H1 (cell line): ENCODE data around the gene PAGE2B. TPM values are rescaled to one million over a fixed set of nuclear protein-coding genes. Genes with fewer than 3 reads are reported as not detected.

Source experiments
- CTCF ChIA-PET: fragments of 300-600 bp; sonication (Branson Sonifier 250); formaldehyde crosslinking; loops from one replicate; lab custom pipeline; 2021; ENCODE audit not compliant: partially characterized antibody; lab: Charles Lee
- POLR2A ChIA-PET: fragments of 300-600 bp; sonication (Branson Sonifier 250); formaldehyde crosslinking; loops from one replicate; lab custom pipeline; 2021; ENCODE audit warnings: inconsistent platforms; ENCODE audit not compliant: partially characterized antibody; lab: Charles Lee
- DNase-seq, 2 experiments: peaks; one replicate each; pipeline versions ENCODE4 v3.0.0 to v3.0.0-alpha.2; 2010 to 2022; ENCODE audit warnings: low spot score in 2 of 2, low read depth in 1 of 2, mixed read lengths in 1 of 2
- FAIRE-seq: peaks from 2 replicates; lab custom pipeline; 2011; peaks lifted over from hg19 to GRCh38; lab: Jason Lieb, UNC
- H2AFZ ChIP-seq: 2 replicates; pipeline ENCODE4 v1.8.1; 2012; ENCODE audit warnings: low read length, inconsistent platforms
- H2AK5ac ChIP-seq: 2 replicates; pipeline ENCODE4 v1.6.1; 2013; ENCODE audit warnings: low read depth, low read length
- H2BK120ac ChIP-seq: replicated peaks from 2 replicates; pipeline ENCODE3; 2013; ENCODE audit warnings: low read depth, low read length, inconsistent platforms
- H2BK12ac ChIP-seq: 2 replicates; pipeline ENCODE4 v1.6.1; 2013; ENCODE audit warnings: low read depth, low read length
- H2BK15ac ChIP-seq: 2 replicates; pipeline ENCODE4 v1.6.1; 2013; ENCODE audit warnings: low read length
- H2BK20ac ChIP-seq: 2 replicates; pipeline ENCODE4 v1.6.1; 2013; ENCODE audit warnings: low read length
- H2BK5ac ChIP-seq: 2 replicates; pipeline ENCODE4 v1.6.1; 2013; ENCODE audit warnings: low read depth, low read length
- H3K14ac ChIP-seq: 2 replicates; pipeline ENCODE4 v1.6.1; 2013; ENCODE audit warnings: inconsistent platforms; ENCODE audit not compliant: insufficient read length
- H3K18ac ChIP-seq: 2 replicates; pipeline ENCODE4 v1.6.1; 2013; ENCODE audit warnings: low read length; ENCODE audit errors: extremely low read depth
- H3K23ac ChIP-seq: 2 replicates; pipeline ENCODE4 v1.6.1; 2013; ENCODE audit warnings: inconsistent platforms; ENCODE audit not compliant: insufficient read length
- H3K23me2 ChIP-seq: 2 replicates; pipeline ENCODE4 v1.6.1; 2013; ENCODE audit warnings: low read depth, low read length
- H3K27ac ChIP-seq: 2 replicates; pipeline ENCODE4 v1.6.1; 2011; ENCODE audit warnings: low read depth, low read length, inconsistent platforms
- H3K27me3 ChIP-seq, 4 experiments: replicated peaks in 1 of 4; 1 replicate in 1 of 4; 2 replicates in 3 of 4; pipeline versions ENCODE4 v1.6.1 to v1.8.1; 2011 to 2013; ENCODE audit warnings: low read length in 3 of 4, mild to moderate bottlenecking in 3 of 4, inconsistent platforms in 2 of 4, mixed read lengths in 2 of 4, moderate library complexity in 1 of 4; ENCODE audit not compliant: control insufficient read depth in 3 of 4, insufficient read depth in 3 of 4; ENCODE audit errors: extremely low read depth in 1 of 4
- H3K36me3 ChIP-seq, 4 experiments: 2 replicates each; pipeline versions ENCODE4 v1.6.1 to v1.8.1; 2011 to 2013; ENCODE audit warnings: mild to moderate bottlenecking in 4 of 4, low read length in 3 of 4, moderate library complexity in 2 of 4, control low read depth in 1 of 4, inconsistent platforms in 1 of 4; ENCODE audit not compliant: insufficient read depth in 4 of 4, control insufficient read depth in 2 of 4
- H3K4ac ChIP-seq: replicated peaks from 2 replicates; pipeline ENCODE3; 2013; ENCODE audit warnings: low read length, low read depth, mixed read lengths, inconsistent platforms; ENCODE audit not compliant: insufficient read length
- H3K4me1 ChIP-seq, 4 experiments: replicated peaks in 1 of 4; 1 replicate in 1 of 4; 2 replicates in 3 of 4; pipeline versions ENCODE4 v1.6.1 to v1.8.1; 2011 to 2013; ENCODE audit warnings: low read length in 3 of 4, inconsistent platforms in 2 of 4, mixed read lengths in 1 of 4; ENCODE audit not compliant: insufficient read depth in 4 of 4, control insufficient read depth in 3 of 4
- H3K4me2 ChIP-seq, 2 experiments: 2 replicates each; pipeline versions ENCODE4 v1.6.1 to v1.8.1; 2011 to 2013; ENCODE audit warnings: low read depth in 2 of 2, low read length in 2 of 2, control low read depth in 1 of 2, inconsistent platforms in 1 of 2, mild to moderate bottlenecking in 1 of 2; ENCODE audit not compliant: insufficient read depth in 1 of 2
- H3K4me3 ChIP-seq, 4 experiments: fragments of 200-600, 300-600 bp in 1 of 4; sonication (generic), shearing (Covaris generic), sonication (Bioruptor Twin) in 1 of 4; 2 replicates each; pipeline versions ENCODE4 v1.5.1 to v1.8.1; 2011 to 2016; ENCODE audit warnings: low read length in 4 of 4, low read depth in 3 of 4, control low read depth in 2 of 4, inconsistent platforms in 2 of 4, mild to moderate bottlenecking in 2 of 4, mixed read lengths in 1 of 4, moderate library complexity in 1 of 4; ENCODE audit not compliant: insufficient read depth in 2 of 4; ENCODE audit errors: extremely low read depth in 1 of 4
- H3K56ac ChIP-seq: replicated peaks from 2 replicates; pipeline ENCODE3; 2013; ENCODE audit warnings: low read depth, mild to moderate bottlenecking, mixed read lengths, low read length, inconsistent platforms; ENCODE audit not compliant: insufficient read length
- H3K79me1 ChIP-seq: 2 replicates; pipeline ENCODE4 v1.6.1; 2013; ENCODE audit warnings: low read depth, low read length, control low read depth
- H3K79me2 ChIP-seq, 2 experiments: 2 replicates each; pipeline versions ENCODE4 v1.6.1 to v1.8.1; 2012 to 2013; ENCODE audit warnings: low read length in 2 of 2, mild to moderate bottlenecking in 2 of 2, inconsistent platforms in 1 of 2; ENCODE audit not compliant: insufficient read depth in 2 of 2, control insufficient read depth in 1 of 2
- H3K9ac ChIP-seq, 4 experiments: replicated peaks in 1 of 4; 1 replicate in 1 of 4; 2 replicates in 3 of 4; pipeline versions ENCODE4 v1.6.1 to v1.8.1; 2011 to 2013; ENCODE audit warnings: low read depth in 3 of 4, low read length in 3 of 4, control low read depth in 2 of 4, mild to moderate bottlenecking in 2 of 4, moderate library complexity in 2 of 4, inconsistent platforms in 1 of 4; ENCODE audit errors: extremely low read depth in 1 of 4
- H3K9me3 ChIP-seq, 2 experiments: 2 replicates each; pipeline versions ENCODE4 v1.6.1 to v1.8.1; 2012 to 2013; ENCODE audit warnings: mild to moderate bottlenecking in 2 of 2, moderate library complexity in 2 of 2, control low read depth in 1 of 2, inconsistent platforms in 1 of 2, low read depth in 1 of 2, low read length in 1 of 2, mixed read lengths in 1 of 2; ENCODE audit not compliant: insufficient read depth in 2 of 2
- H4K20me1 ChIP-seq, 2 experiments: replicated peaks in 1 of 2; 2 replicates each; pipeline versions ENCODE3 to v1.8.1; 2011 to 2013; ENCODE audit warnings: inconsistent platforms in 2 of 2, low read length in 2 of 2, mild to moderate bottlenecking in 1 of 2; ENCODE audit not compliant: insufficient read depth in 2 of 2, control insufficient read depth in 1 of 2
- H4K5ac ChIP-seq: 2 replicates; pipeline ENCODE4 v1.6.1; 2013; ENCODE audit warnings: low read length, low read depth, mixed read lengths, inconsistent platforms; ENCODE audit not compliant: insufficient read length
- H4K8ac ChIP-seq: 2 replicates; pipeline ENCODE4 v1.8.0; 2013; ENCODE audit warnings: mild to moderate bottlenecking, moderate library complexity, low read length, inconsistent platforms; ENCODE audit not compliant: insufficient read depth; ENCODE audit errors: extremely low read depth
- H4K91ac ChIP-seq: replicated peaks from 2 replicates; pipeline ENCODE3; 2013; ENCODE audit warnings: low read length, mixed read lengths, inconsistent platforms; ENCODE audit not compliant: insufficient read length
- BRCA1 ChIP-seq: IDR thresholded peaks from 2 replicates; pipeline ENCODE4 v1.6.1; 2012; ENCODE audit warnings: low read depth, low read length, improper control_type of control experiment
- CBX5 ChIP-seq: fragments of 300-800, 300-1000 bp; sonication (generic); IDR thresholded peaks from 2 replicates; pipeline ENCODE4 v1.7.1; 2016; ENCODE audit warnings: antibody characterized with exemption, low read length, low read depth
- EGR1 ChIP-seq: IDR thresholded peaks from 2 replicates; pipeline ENCODE4 v1.6.1; 2011; ENCODE audit warnings: low read depth, low read length, borderline replicate concordance
- EZH2 ChIP-seq: fragments of 200-600 bp; sonication (generic); IDR thresholded peaks from 2 replicates; pipeline ENCODE4 v1.7.1; 2012; ENCODE audit warnings: low read depth, mild to moderate bottlenecking, moderate library complexity, low read length, inconsistent platforms; ENCODE audit not compliant: severe bottlenecking
- GABPA ChIP-seq: IDR thresholded peaks from 2 replicates; pipeline ENCODE4 v1.6.1; 2011; ENCODE audit warnings: mild to moderate bottlenecking, low read length, moderate library complexity, borderline replicate concordance; ENCODE audit not compliant: insufficient read depth
- KDM4A ChIP-seq: IDR thresholded peaks from one replicate; pipeline ENCODE4 v1.7.1; 2012; ENCODE audit warnings: low read depth, mild to moderate bottlenecking, moderate library complexity, low read length, inconsistent platforms; ENCODE audit not compliant: severe bottlenecking
- POLR2A ChIP-seq, 2 experiments: IDR thresholded peaks; 1 replicate in 1 of 2; 2 replicates in 1 of 2; pipeline ENCODE4 v1.6.1; 2011; ENCODE audit warnings: low read depth in 2 of 2, low read length in 2 of 2, mild to moderate bottlenecking in 2 of 2; ENCODE audit errors: control extremely low read depth in 1 of 2
- RFX5 ChIP-seq: IDR thresholded peaks from 2 replicates; pipeline ENCODE4 v1.6.1; 2011; ENCODE audit warnings: low read depth, low read length, improper control_type of control experiment, borderline replicate concordance
- RNF2 ChIP-seq: fragments of 200-900, 300-1000 bp; sonication (generic); IDR thresholded peaks from 2 replicates; pipeline ENCODE4 v1.7.1; 2016; ENCODE audit warnings: borderline replicate concordance, low read depth, mild to moderate bottlenecking, antibody characterized with exemption, low read length; ENCODE audit not compliant: poor library complexity, severe bottlenecking; ENCODE audit errors: missing control alignments
- SP1 ChIP-seq: IDR thresholded peaks from 2 replicates; pipeline ENCODE4 v1.6.1; 2011; ENCODE audit warnings: low read depth, low read length
- YY1 ChIP-seq: IDR thresholded peaks from 2 replicates; pipeline ENCODE4 v1.6.1; 2011; ENCODE audit warnings: low read depth, mild to moderate bottlenecking, low read length
- WGBS, 2 experiments: shearing (Covaris generic) in 1 of 2; methylation state at CpG; one replicate each; pipeline versions ENCODE4 v1.1.6 to v1.1.7; 2013 to 2015; ENCODE audit warnings: low lambda C conversion rate in 2 of 2, mixed read lengths in 2 of 2, inconsistent platforms in 1 of 2, low coverage in 1 of 2, missing lambda C conversion rate in 1 of 2; ENCODE audit not compliant: insufficient replicate concordance in 2 of 2, insufficient coverage in 1 of 2, insufficient read length in 1 of 2; ENCODE audit errors: extremely low coverage in 1 of 2, missing lambda C conversion rate in 1 of 2; 5-methylcytosine and 5-hydroxymethylcytosine counted together
- long read RNA-seq, 2 experiments: library from RNA in 1 of 2; library from capped mRNA in 1 of 2; stranded (forward); transcript quantifications; one replicate each; pipeline ENCODE4 v2.0.0, GENCODE V29; 2021; ENCODE audit warnings: inconsistent platforms in 1 of 2
- polyA minus RNA-seq, 3 experiments: library from RNA; depleted of rRNA, polyadenylated mRNA; stranded (reverse); fragments of >200 nt; gene quantifications; 1 replicate in 2 of 3; 2 replicates in 1 of 3; pipeline ENCODE4 v1.2.3, GENCODE V29; 2011
- polyA plus RNA-seq, 7 experiments: library from polyadenylated mRNA; depleted of rRNA in 3 of 7; stranded (reverse) in 5 of 7; unstranded in 2 of 7; fragments of >200 nt in 5 of 7; fragments of 200-250 nt in 2 of 7; gene quantifications; 1 replicate in 5 of 7; 2 replicates in 1 of 7; 4 replicates in 1 of 7; pipeline versions ENCODE4 v1.2.1 to v1.2.3, GENCODE V29; 2011 to 2013; ENCODE audit warnings: missing spikeins in 2 of 7, mixed read lengths in 2 of 7
- total RNA-seq: library from RNA; stranded (reverse); fragmentation: NEBNext Ultra II Directional; extraction: Animal tissue kit (Norgen Biotek cat#: 25700); gene quantifications from 2 replicates; pipeline ENCODE4 v1.2.1, GENCODE V29; 2021

The PAGE2B gene, protein sequence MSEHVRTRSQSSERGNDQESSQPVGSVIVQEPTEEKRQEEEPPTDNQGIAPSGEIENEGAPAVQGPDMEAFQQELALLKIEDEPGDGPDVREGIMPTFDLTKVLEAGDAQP
- not detected in 2 replicates for total RNA-seq
- not detected in 2 replicates for polyA plus RNA-seq (2011; rRNA removed)
- polyA plus RNA-seq (2011; cell fraction: cytosol; rRNA removed): not detected
- polyA plus RNA-seq (2011; cell fraction: nucleus; rRNA removed): not detected
- 0.48 TPM in 1 of 4 replicates, not detected in the others for polyA plus RNA-seq (2012, experiment 1 of 2)
- not detected for polyA plus RNA-seq (2012, experiment 2 of 2)
- 0.36 TPM for polyA plus RNA-seq (2013, experiment 1 of 2)
- polyA plus RNA-seq (2013, experiment 2 of 2): 0.39 TPM
- polyA minus RNA-seq (2011; rRNA and poly(A)+ RNA removed): not detected in 2 replicates
- not detected for polyA minus RNA-seq (2011; cell fraction: cytosol; rRNA and poly(A)+ RNA removed)
- polyA minus RNA-seq (2011; cell fraction: nucleus; rRNA and poly(A)+ RNA removed): not detected
- long read RNA-seq, experiment 1: 0 reads
- long read RNA-seq, experiment 2: 0 reads

GRCh38 chrX:55074851-55075467, at the start of gene PAGE2B:
Gene PAGE2B, plus strand, starts transcription at chrX:55075030. Its CDS starts 1,012 bp downstream, at chrX:55076042.
- no peak within 1 kb of the TSS for H3K4me3 ChIP-seq
- no peak within 1 kb of the TSS for H2BK12ac ChIP-seq
- no peak within 1 kb of the TSS for H3K9ac ChIP-seq
- H3K36me3 ChIP-seq: no peaks in the 10 kb centered on the region
- ChIA-PET POLR2A (no interaction called here), CTCF (no interaction called here)
- no peak within 1 kb of the TSS for H3K14ac ChIP-seq
- no peak within 1 kb of the TSS for H3K4me2 ChIP-seq
- H4K91ac ChIP-seq: no peak within 1 kb of the TSS
- no peaks in the 10 kb centered on the region for H3K23me2 ChIP-seq
- H3K56ac ChIP-seq: no peak within 1 kb of the TSS
- peaks cover 0 to 9% of the 10 kb centered on the region in 2 experiments; a peak in 2 of 4 replicates for H3K9me3 ChIP-seq
- no peak within 1 kb of the TSS for H2AFZ ChIP-seq
- no peaks in the 10 kb centered on the region for H3K79me2 ChIP-seq
- FAIRE-seq (no peak), DNase-seq (no peak)
- no peak within 1 kb of the TSS for H4K8ac ChIP-seq
- no peaks in the 10 kb centered on the region for H3K4me1 ChIP-seq
- H4K5ac ChIP-seq: no peak within 1 kb of the TSS
- H2BK5ac ChIP-seq: no peak within 1 kb of the TSS
- no peaks in the 10 kb centered on the region for H3K79me1 ChIP-seq
- H3K23ac ChIP-seq: no peak within 1 kb of the TSS
- WGBS, 2 experiments: 90% methylated on average over 20 of the region's 36 CpGs; no CpG with 5 or more reads in 1 of the 2 experiments
- H3K27ac ChIP-seq: no peak within 1 kb of the TSS
- no peak within 1 kb of the TSS for H2BK15ac ChIP-seq
- no peak within 1 kb of the TSS for H2BK120ac ChIP-seq
- no peaks in the 10 kb centered on the region for H3K27me3 ChIP-seq
- H2BK20ac ChIP-seq: no peak within 1 kb of the TSS
- H3K18ac ChIP-seq: no peak within 1 kb of the TSS
- no peak within 1 kb of the TSS for H3K4ac ChIP-seq
- no peak within 1 kb of the TSS for H2AK5ac ChIP-seq
- H4K20me1 ChIP-seq: no peaks in the 10 kb centered on the region
- TF ChIP-seq YY1: no peak
- no peak for TF ChIP-seq POLR2A (IDR thresholded peaks at IDR 0.05; ENCODE audit: control extremely low read depth in 1 of 2, low read depth in 2 of 2, low read length in 2 of 2)
- no peak for TF ChIP-seq RFX5
- no peak for TF ChIP-seq KDM4A
- TF ChIP-seq CBX5: no peak
- TF ChIP-seq GABPA: no peak
- no peak for TF ChIP-seq EGR1
- no peak for TF ChIP-seq EZH2
- TF ChIP-seq RNF2: no peak
- TF ChIP-seq SP1: no peak
- no peak for TF ChIP-seq BRCA1
